ENCODE data around the gene SPRING1.

DNA sequence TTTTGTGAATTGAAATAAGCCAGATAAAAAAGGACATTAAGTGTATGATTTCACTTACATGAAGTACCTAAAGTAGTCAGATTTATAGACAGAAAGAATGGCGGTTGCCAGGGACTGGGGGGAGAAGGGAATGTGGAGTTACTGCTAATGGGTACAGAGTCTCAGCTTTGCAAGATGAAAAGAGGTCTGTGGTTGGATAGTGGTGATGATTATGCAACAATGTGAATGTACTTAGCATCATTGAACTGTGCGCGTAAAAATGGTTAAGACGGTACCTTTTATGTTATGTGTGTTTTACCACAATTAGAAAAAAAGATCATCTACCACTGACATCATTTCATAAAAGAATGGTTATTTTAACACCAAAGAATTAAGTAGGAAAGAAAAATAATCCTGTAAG lies 36.2 kb upstream of the SPRING1 start:
- TF ChIP-seq, protein P1, sequence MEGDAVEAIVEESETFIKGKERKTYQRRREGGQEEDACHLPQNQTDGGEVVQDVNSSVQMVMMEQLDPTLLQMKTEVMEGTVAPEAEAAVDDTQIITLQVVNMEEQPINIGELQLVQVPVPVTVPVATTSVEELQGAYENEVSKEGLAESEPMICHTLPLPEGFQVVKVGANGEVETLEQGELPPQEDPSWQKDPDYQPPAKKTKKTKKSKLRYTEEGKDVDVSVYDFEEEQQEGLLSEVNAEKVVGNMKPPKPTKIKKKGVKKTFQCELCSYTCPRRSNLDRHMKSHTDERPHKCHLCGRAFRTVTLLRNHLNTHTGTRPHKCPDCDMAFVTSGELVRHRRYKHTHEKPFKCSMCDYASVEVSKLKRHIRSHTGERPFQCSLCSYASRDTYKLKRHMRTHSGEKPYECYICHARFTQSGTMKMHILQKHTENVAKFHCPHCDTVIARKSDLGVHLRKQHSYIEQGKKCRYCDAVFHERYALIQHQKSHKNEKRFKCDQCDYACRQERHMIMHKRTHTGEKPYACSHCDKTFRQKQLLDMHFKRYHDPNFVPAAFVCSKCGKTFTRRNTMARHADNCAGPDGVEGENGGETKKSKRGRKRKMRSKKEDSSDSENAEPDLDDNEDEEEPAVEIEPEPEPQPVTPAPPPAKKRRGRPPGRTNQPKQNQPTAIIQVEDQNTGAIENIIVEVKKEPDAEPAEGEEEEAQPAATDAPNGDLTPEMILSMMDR (IDR thresholded peaks at IDR 0.05), result no peak
- TF ChIP-seq POLR2A (IDR thresholded peaks at IDR 0.05), result no peak
- no peak for TF ChIP-seq POLR2AphosphoS5 (IDR thresholded peaks at IDR 0.05)

Data from sigmoid colon (tissue), 4 donors.